Retinal pigment epithelial cell (primary cell): ENCODE data around the gene DHCR24.

ENCODE experiments used
- DNase-seq: peaks from one replicate; pipeline ENCODE4 v3.0.0-alpha.2; 2010; ENCODE audit warnings: low read depth
- H3K4me3 ChIP-seq: 2 replicates; pipeline ENCODE4 v1.5.1; 2011; ENCODE audit warnings: mild to moderate bottlenecking, low read length, control low read depth, moderate library complexity
- CTCF ChIP-seq: conservative IDR thresholded peaks from 2 replicates; pipeline ENCODE4 v1.5.1; 2011; ENCODE audit warnings: low read depth, low read length, control low read depth, inconsistent platforms

DHCR24 gene

GRCh38 chr1:54861070-54861761, 25.8 kb downstream of the DHCR24 start:
- H3K4me3 ChIP-seq, result no peak overlapping the region
- no peak for DNase-seq
- TF ChIP-seq CTCF, result no peak

GRCh38 chr1:54859700-54860391, 27.1 kb downstream of the DHCR24 start:
- no peak for DNase-seq
- no peak overlapping the region for H3K4me3 ChIP-seq
- TF ChIP-seq CTCF, result no peak

- DNase-seq, result peak; percentile 68
- H3K4me3 ChIP-seq, result no peak overlapping the region
- no peak for TF ChIP-seq CTCF
Measured at GRCh38 chr1:54857746-54858561, 29.0 kb downstream of the DHCR24 start.

GRCh38 chr1:54857141-54857540, 29.9 kb downstream of the DHCR24 start:
- TF ChIP-seq CTCF, result no peak
- H3K4me3 ChIP-seq, result no peak overlapping the region
- DNase-seq, result no peak

GRCh38 chr1:54854381-54855020, 32.5 kb downstream of the DHCR24 start:
- DNase-seq, result no peak
- H3K4me3 ChIP-seq, result no peak overlapping the region
- TF ChIP-seq CTCF, result no peak

- H3K4me3 ChIP-seq, result no peak overlapping the region
- no peak for TF ChIP-seq CTCF
- no peak for DNase-seq
Measured at GRCh38 chr1:54853793-54854370, 33.1 kb downstream of the DHCR24 start.
